Bronchial epithelial cell (primary cell): ENCODE results near the gene OTOS. TPM values are rescaled to one million over a fixed set of nuclear protein-coding genes. Genes with fewer than 3 reads are reported as not detected.

ENCODE experiments used
- DNase-seq: peaks from one replicate; pipeline ENCODE4 v3.0.0-alpha.2; 2010; ENCODE audit warnings: low read depth
- FAIRE-seq: peaks from 2 replicates; lab custom pipeline; 2011; peaks lifted over from hg19 to GRCh38; lab: Jason Lieb, UNC
- H3K27me3 ChIP-seq: 2 replicates; pipeline ENCODE4 v1.5.1; 2011; ENCODE audit warnings: low read length; ENCODE audit not compliant: control insufficient read depth, insufficient read depth
- H3K36me3 ChIP-seq: 2 replicates; pipeline ENCODE4 v1.5.1; 2011; ENCODE audit warnings: low read length; ENCODE audit not compliant: control insufficient read depth, insufficient read depth
- H3K4me3 ChIP-seq: 2 replicates; pipeline ENCODE4 v1.5.1; 2011; ENCODE audit warnings: mild to moderate bottlenecking, low read depth, low read length, control low read depth
- total RNA-seq: library from RNA; depleted of rRNA; stranded (reverse); fragments of >200 nt; gene quantifications from 2 replicates; pipeline ENCODE4 v1.2.1, GENCODE V29; 2014
- TF ChIP-seq, protein P1 (sequence below): IDR thresholded peaks from 2 replicates; pipeline ENCODE4 v1.5.1; 2011; ENCODE audit warnings: mild to moderate bottlenecking, moderate library complexity, low read length, control low read depth, inconsistent platforms; ENCODE audit not compliant: insufficient read depth, severe bottlenecking

OTOS gene
- total RNA-seq, 1 donor from 2014 or later: not detected

GRCh38 chr2:240106765-240107476, 33.5 kb downstream of the OTOS start:
- TF ChIP-seq, protein P1, sequence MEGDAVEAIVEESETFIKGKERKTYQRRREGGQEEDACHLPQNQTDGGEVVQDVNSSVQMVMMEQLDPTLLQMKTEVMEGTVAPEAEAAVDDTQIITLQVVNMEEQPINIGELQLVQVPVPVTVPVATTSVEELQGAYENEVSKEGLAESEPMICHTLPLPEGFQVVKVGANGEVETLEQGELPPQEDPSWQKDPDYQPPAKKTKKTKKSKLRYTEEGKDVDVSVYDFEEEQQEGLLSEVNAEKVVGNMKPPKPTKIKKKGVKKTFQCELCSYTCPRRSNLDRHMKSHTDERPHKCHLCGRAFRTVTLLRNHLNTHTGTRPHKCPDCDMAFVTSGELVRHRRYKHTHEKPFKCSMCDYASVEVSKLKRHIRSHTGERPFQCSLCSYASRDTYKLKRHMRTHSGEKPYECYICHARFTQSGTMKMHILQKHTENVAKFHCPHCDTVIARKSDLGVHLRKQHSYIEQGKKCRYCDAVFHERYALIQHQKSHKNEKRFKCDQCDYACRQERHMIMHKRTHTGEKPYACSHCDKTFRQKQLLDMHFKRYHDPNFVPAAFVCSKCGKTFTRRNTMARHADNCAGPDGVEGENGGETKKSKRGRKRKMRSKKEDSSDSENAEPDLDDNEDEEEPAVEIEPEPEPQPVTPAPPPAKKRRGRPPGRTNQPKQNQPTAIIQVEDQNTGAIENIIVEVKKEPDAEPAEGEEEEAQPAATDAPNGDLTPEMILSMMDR: no peak
- H3K36me3 ChIP-seq: no peaks in the 10 kb centered on the region
- FAIRE-seq: no peak
- H3K4me3 ChIP-seq: no peak overlapping the region
- no peak for DNase-seq
- peaks cover 2% of the 10 kb centered on the region for H3K27me3 ChIP-seq

- no peaks in the 10 kb centered on the region for H3K36me3 ChIP-seq
- H3K27me3 ChIP-seq: peaks cover 2% of the 10 kb centered on the region
- FAIRE-seq (no peak), DNase-seq (no peak)
- TF ChIP-seq, protein P1: no peak
- H3K4me3 ChIP-seq: no peak overlapping the region
These were observed 34.5 kb downstream of the OTOS start for GRCh38 chr2:240105982-240106381.

DNA sequence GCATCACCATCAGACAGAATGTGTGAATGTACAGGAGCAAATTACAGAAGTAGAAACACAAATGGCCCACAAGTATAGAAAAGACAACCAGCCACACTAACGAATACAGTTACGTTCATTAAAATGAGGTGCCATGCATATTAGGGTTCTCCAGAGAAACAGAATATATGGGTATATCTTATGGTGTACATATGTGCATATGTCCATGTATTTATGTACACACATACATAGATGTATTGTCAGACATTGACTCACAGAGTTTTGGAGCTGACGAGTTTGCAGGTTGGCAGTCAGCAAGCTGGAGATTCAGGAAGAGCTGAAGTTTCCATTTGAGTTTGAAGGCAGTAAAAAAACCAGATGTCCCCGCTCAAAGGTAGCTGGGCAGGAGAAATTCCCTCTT, 37.3 kb downstream of the OTOS start:
- FAIRE-seq (no peak), DNase-seq (no peak)
- H3K36me3 ChIP-seq: no peaks in the 10 kb centered on the region
- peaks cover 2% of the 10 kb centered on the region for H3K27me3 ChIP-seq
- TF ChIP-seq, protein P1: no peak
- no peak overlapping the region for H3K4me3 ChIP-seq

GRCh38 chr2:240098349-240098748, 42.1 kb downstream of the OTOS start:
- no peaks in the 10 kb centered on the region for H3K36me3 ChIP-seq
- peaks cover 20% of the 10 kb centered on the region for H3K27me3 ChIP-seq
- TF ChIP-seq, protein P1: no peak

DNA sequence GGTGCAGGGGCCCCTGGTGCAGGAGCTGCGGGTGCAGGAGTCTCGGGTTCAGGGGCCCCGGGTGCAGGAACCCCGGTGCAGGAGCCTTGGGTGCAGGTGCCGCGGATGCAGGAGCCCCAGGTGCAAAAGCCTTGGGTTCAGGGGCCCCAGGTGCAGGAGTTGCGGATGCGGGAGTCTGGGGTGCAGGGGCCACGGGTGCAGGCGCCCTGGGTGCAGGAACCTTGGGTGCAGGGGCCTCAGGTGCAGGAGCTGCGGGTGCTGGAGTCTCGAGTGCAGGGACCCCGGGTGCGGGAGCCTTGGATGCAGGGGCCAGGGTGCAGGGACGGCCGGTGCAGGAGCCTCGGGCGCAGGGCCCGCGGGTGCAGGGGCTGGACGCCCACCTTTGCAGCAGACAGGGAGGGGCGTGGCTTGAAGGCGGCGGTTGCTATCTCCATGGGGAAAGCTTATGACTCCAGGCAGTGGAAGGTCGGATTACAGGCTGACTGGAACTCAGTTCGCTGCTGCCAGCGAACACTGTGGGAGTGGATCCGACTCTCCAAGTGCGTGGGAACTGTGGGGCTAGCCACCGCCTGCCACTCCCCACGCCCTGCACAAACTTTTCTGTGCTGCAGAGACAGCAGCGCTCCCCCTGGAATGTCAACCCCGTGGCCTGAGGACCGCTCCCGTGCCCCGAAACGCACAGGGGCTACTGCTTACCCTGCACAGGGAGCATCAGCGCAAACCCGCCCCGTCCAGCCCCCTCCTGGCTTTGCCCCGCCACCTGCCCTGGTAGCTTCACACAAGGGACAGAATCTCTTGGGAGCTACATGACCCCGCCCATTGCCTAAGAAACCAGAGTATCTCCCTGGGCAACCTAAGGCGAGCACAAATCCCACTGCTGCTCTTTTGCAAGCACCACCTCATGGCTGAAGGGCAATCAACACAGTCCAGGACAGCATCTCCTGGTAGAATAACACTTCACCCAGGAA, 44.6 kb downstream of the OTOS start:
- Histone ChIP-seq H3K27me3 (peaks cover 20% of the 10 kb centered on the region), H3K4me3 (no peak overlapping the region), H3K36me3 (no peaks in the 10 kb centered on the region)
- FAIRE-seq: no peak
- TF ChIP-seq, protein P1: no peak
- no peak for DNase-seq

More at GRCh38 chr2:240098349-240098748, 42.1 kb downstream of the OTOS start:
- no peak for DNase-seq
- FAIRE-seq: no peak
- H3K4me3 ChIP-seq: no peak overlapping the region
